Brain microvascular endothelial cell (primary cell): ENCODE data around the gene FRYL.

Source experiments
- DNase-seq: peaks from one replicate; pipeline ENCODE4 v3.0.0-alpha.2; 2020
- H3K27ac ChIP-seq: fragments of 250-450 bp; sonication (Bioruptor Pico); 2 replicates; pipeline ENCODE4 v1.5.1; 2020; ENCODE audit warnings: mild to moderate bottlenecking, moderate library complexity
- H3K27me3 ChIP-seq: fragments of 250-450 bp; sonication (Bioruptor Pico); replicated peaks from 2 replicates; pipeline ENCODE4 v1.5.1; 2020; ENCODE audit warnings: mild to moderate bottlenecking
- H3K36me3 ChIP-seq: fragments of 250-450 bp; sonication (Bioruptor Pico); replicated peaks from 2 replicates; pipeline ENCODE4 v1.5.1; 2020; ENCODE audit warnings: mild to moderate bottlenecking
- H3K4me3 ChIP-seq: 2 replicates; pipeline ENCODE4 v1.5.1; 2011; ENCODE audit warnings: low read depth, mild to moderate bottlenecking, control low read depth, low read length, moderate library complexity
- in situ Hi-C: cut with HindIII; loops from 2 replicates; pipeline ENCODE4 v1.10.0; 2017; ENCODE audit warnings: low sequenced_read_pairs, low pct_ligation_motif_present
- TF ChIP-seq, protein P1 (sequence below): IDR thresholded peaks from 2 replicates; pipeline ENCODE4 v1.5.1; 2011; ENCODE audit warnings: low read depth, mild to moderate bottlenecking, moderate library complexity, low read length, control low read depth, inconsistent platforms; ENCODE audit errors: missing control alignments

The FRYL gene

DNA sequence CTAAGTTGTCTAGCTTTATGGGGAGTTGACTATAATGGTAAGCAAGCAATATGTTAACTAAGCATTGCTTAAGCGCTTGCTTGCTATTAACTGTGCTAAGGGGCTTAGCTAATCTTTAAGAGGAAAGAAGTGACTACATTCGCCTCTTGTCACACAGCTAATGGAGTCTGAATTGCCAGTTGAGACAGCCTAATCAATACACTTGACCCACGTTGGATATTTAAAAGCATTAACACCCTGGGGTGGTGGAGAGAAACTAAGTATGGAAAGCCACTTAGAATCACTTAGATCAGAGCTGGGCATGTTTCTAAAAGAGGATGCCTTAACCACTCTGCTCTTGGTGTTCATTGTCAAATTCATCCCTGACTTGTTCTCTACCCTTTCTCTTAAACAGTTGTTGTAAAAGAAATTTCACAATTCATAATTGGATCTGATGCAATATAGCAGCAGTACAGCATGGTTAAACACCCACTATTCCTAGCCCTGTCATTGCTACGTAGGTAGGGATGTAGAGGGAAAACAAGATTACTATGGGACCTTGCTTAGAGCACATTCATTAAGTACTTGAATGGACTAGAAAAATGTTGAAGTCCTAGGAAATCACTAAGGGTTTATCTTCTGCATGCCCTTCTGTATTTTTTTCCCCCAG, 286.5 kb downstream of the FRYL start:
- Histone ChIP-seq H3K4me3 (no peak overlapping the region), H3K27ac (no peak overlapping the region), H3K36me3 (no peaks in the 10 kb centered on the region), H3K27me3 (peaks cover 26% of the 10 kb centered on the region)
- TF ChIP-seq, protein P1, sequence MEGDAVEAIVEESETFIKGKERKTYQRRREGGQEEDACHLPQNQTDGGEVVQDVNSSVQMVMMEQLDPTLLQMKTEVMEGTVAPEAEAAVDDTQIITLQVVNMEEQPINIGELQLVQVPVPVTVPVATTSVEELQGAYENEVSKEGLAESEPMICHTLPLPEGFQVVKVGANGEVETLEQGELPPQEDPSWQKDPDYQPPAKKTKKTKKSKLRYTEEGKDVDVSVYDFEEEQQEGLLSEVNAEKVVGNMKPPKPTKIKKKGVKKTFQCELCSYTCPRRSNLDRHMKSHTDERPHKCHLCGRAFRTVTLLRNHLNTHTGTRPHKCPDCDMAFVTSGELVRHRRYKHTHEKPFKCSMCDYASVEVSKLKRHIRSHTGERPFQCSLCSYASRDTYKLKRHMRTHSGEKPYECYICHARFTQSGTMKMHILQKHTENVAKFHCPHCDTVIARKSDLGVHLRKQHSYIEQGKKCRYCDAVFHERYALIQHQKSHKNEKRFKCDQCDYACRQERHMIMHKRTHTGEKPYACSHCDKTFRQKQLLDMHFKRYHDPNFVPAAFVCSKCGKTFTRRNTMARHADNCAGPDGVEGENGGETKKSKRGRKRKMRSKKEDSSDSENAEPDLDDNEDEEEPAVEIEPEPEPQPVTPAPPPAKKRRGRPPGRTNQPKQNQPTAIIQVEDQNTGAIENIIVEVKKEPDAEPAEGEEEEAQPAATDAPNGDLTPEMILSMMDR = no peak
- in situ Hi-C loops = no loop called here
- no peak for DNase-seq

DNA sequence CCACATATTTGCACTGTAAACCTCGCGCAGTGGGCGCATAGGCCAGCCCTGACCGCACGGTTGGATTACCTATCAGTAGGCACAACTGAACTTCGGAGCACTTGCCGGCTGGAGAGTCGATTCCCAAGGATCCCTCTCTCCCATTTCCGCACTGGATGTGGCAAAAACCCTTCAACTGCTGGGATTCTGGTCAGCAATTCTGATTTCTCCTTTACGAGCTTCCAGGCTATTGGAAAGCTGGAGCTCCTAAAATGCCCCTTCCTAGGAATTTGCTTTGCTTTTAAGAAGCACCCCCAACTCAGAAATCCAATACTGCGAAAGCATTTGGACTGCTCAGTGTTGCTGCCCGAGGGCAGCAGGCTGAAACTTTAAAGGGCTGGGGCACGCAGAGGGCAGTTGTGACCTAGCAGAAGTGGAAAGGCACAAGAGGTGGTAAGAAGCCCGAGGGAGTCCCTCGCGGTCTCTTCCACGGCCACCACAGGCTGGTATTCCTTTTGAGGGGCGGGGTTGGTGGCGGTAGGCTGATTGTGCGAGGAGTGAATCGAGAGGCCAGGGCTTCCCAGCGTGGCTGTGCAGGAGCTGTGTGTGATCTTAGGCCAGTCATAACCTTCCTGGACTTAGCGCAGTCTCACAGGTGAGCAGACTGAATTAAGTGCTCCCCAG, 288.4 kb downstream of the FRYL start:
- Histone ChIP-seq H3K27me3 (peaks cover 29% of the 10 kb centered on the region), H3K27ac (no peak overlapping the region), H3K4me3 (no peak overlapping the region), H3K36me3 (no peaks in the 10 kb centered on the region)
- DNase-seq = no peak
- TF ChIP-seq, protein P1 = no peak
- in situ Hi-C loops = no loop called here

GRCh38 chr4:48490680-48491513, 289.2 kb downstream of the FRYL start:
- in situ Hi-C loops = no loop called here
- TF ChIP-seq, protein P1 = no peak
- Histone ChIP-seq H3K4me3 (no peak overlapping the region), H3K27me3 (peaks cover 29% of the 10 kb centered on the region), H3K36me3 (no peaks in the 10 kb centered on the region), H3K27ac (no peak overlapping the region)
- DNase-seq = no peak

- TF ChIP-seq, protein P1 = no peak
- Histone ChIP-seq H3K27ac (no peak within 1 kb of the TSS), H3K36me3 (no peaks in the 10 kb centered on the region), H3K27me3 (peaks cover 30% of the 10 kb centered on the region), H3K4me3 (peak within 1 kb of the TSS; percentile 5)
- no peak for DNase-seq
- in situ Hi-C loops = no loop called here
These were observed 289.9 kb downstream of the FRYL start, which contains the start of gene ZAR1 for GRCh38 chr4:48490012-48490679. Gene ZAR1 (plus strand): TSS chr4:48490252. CDS start chr4:48490292, 40 bp downstream.

- Histone ChIP-seq H3K27me3 (peaks cover 35% of the 10 kb centered on the region), H3K27ac (no peak overlapping the region), H3K36me3 (no peaks in the 10 kb centered on the region), H3K4me3 (no peak overlapping the region)
- TF ChIP-seq, protein P1 = no peak
- in situ Hi-C loops = no loop called here
- DNase-seq = no peak
These were observed 290.4 kb downstream of the FRYL start for GRCh38 chr4:48489683-48490011.
